Measurements from ENCODE around the gene PTK6.

The PTK6 gene

GRCh38 chr20:63546256-63546955 lies 9.2 kb upstream of the PTK6 start:
- H3K4me1 Mint-ChIP-seq (ENCODE audit: low read depth): peaks cover 5% of the 10 kb centered on the region
- peaks cover 84% of the 10 kb centered on the region for H3K27me3 Mint-ChIP-seq
- H3K4me3 Mint-ChIP-seq: no peak overlapping the region
- intact Hi-C loops (cut with micrococcal nuclease): no loop called here
- H3K36me3 Mint-ChIP-seq (ENCODE audit: low read depth): no peaks in the 10 kb centered on the region
- H3K27ac Mint-ChIP-seq: no peak overlapping the region
- H3K9me3 Mint-ChIP-seq: no peaks in the 10 kb centered on the region

- H3K9me3 Mint-ChIP-seq: no peaks in the 10 kb centered on the region
- peaks cover 82% of the 10 kb centered on the region for H3K27me3 Mint-ChIP-seq
- H3K36me3 Mint-ChIP-seq (ENCODE audit: low read depth): no peaks in the 10 kb centered on the region
- peaks cover 5% of the 10 kb centered on the region for H3K4me1 Mint-ChIP-seq (ENCODE audit: low read depth)
- intact Hi-C loops (cut with micrococcal nuclease): no loop called here
- no peak overlapping the region for H3K4me3 Mint-ChIP-seq
- H3K27ac Mint-ChIP-seq: no peak overlapping the region
These were observed 8.6 kb upstream of the PTK6 start for GRCh38 chr20:63545814-63546213.

GRCh38 chr20:63544958-63545516 lies 7.9 kb upstream of the PTK6 start:
- H3K4me1 Mint-ChIP-seq (ENCODE audit: low read depth): peaks cover 5% of the 10 kb centered on the region
- H3K36me3 Mint-ChIP-seq (ENCODE audit: low read depth): no peaks in the 10 kb centered on the region
- H3K9me3 Mint-ChIP-seq: no peaks in the 10 kb centered on the region
- no peak overlapping the region for H3K4me3 Mint-ChIP-seq
- no peak overlapping the region for H3K27ac Mint-ChIP-seq
- intact Hi-C loops (cut with micrococcal nuclease): no loop called here
- H3K27me3 Mint-ChIP-seq: peaks cover 82% of the 10 kb centered on the region

- peaks cover 82% of the 10 kb centered on the region for H3K27me3 Mint-ChIP-seq
- H3K36me3 Mint-ChIP-seq (ENCODE audit: low read depth): no peaks in the 10 kb centered on the region
- intact Hi-C loops (cut with micrococcal nuclease): no loop called here
- no peak overlapping the region for H3K4me3 Mint-ChIP-seq
- no peaks in the 10 kb centered on the region for H3K9me3 Mint-ChIP-seq
- peaks cover 5% of the 10 kb centered on the region for H3K4me1 Mint-ChIP-seq (ENCODE audit: low read depth)
- H3K27ac Mint-ChIP-seq: no peak overlapping the region
These were observed 7.2 kb upstream of the PTK6 start for GRCh38 chr20:63544241-63544957.

GRCh38 chr20:63543733-63544132 lies 6.6 kb upstream of the PTK6 start:
- intact Hi-C loops (cut with micrococcal nuclease): no loop called here
- Mint-ChIP-seq H3K27ac (no peak overlapping the region), H3K4me3 (no peak overlapping the region), H3K36me3 (ENCODE audit: low read depth) (no peaks in the 10 kb centered on the region), H3K9me3 (no peaks in the 10 kb centered on the region), H3K27me3 (peaks cover 82% of the 10 kb centered on the region), H3K4me1 (ENCODE audit: low read depth) (peaks cover 5% of the 10 kb centered on the region)

- no peak overlapping the region for H3K4me3 Mint-ChIP-seq
- H3K27ac Mint-ChIP-seq: no peak overlapping the region
- H3K27me3 Mint-ChIP-seq: peaks cover 76% of the 10 kb centered on the region
- intact Hi-C loops (cut with micrococcal nuclease): no loop called here
- peaks cover 7% of the 10 kb centered on the region for H3K4me1 Mint-ChIP-seq (ENCODE audit: low read depth)
- H3K36me3 Mint-ChIP-seq (ENCODE audit: low read depth): no peaks in the 10 kb centered on the region
- H3K9me3 Mint-ChIP-seq: no peaks in the 10 kb centered on the region
These were observed 6.0 kb upstream of the PTK6 start for GRCh38 chr20:63543131-63543530.

- H3K9me3 Mint-ChIP-seq: no peaks in the 10 kb centered on the region
- peaks cover 11% of the 10 kb centered on the region for H3K4me1 Mint-ChIP-seq (ENCODE audit: low read depth)
- no peaks in the 10 kb centered on the region for H3K36me3 Mint-ChIP-seq (ENCODE audit: low read depth)
- H3K27me3 Mint-ChIP-seq: peaks cover 72% of the 10 kb centered on the region
- no peak overlapping the region for H3K4me3 Mint-ChIP-seq
- H3K27ac Mint-ChIP-seq: no peak overlapping the region
- intact Hi-C loops (cut with micrococcal nuclease): no loop called here
These were observed 5.5 kb upstream of the PTK6 start for GRCh38 chr20:63542696-63543095.

- intact Hi-C loops (cut with micrococcal nuclease): no loop called here
- Mint-ChIP-seq H3K27me3 (peaks cover 67% of the 10 kb centered on the region), H3K36me3 (ENCODE audit: low read depth) (no peaks in the 10 kb centered on the region), H3K9me3 (no peaks in the 10 kb centered on the region), H3K4me1 (ENCODE audit: low read depth) (peaks cover 16% of the 10 kb centered on the region), H3K4me3 (no peak overlapping the region), H3K27ac (no peak overlapping the region)
These were observed 4.9 kb upstream of the PTK6 start for GRCh38 chr20:63542031-63542559.

- Mint-ChIP-seq H3K4me3 (no peak overlapping the region), H3K36me3 (ENCODE audit: low read depth) (no peaks in the 10 kb centered on the region), H3K4me1 (ENCODE audit: low read depth) (peaks cover 24% of the 10 kb centered on the region), H3K27me3 (peaks cover 61% of the 10 kb centered on the region), H3K27ac (no peak overlapping the region), H3K9me3 (no peaks in the 10 kb centered on the region)
- intact Hi-C loops (cut with micrococcal nuclease): no loop called here
These were observed 4.2 kb upstream of the PTK6 start for GRCh38 chr20:63541371-63541770.

GRCh38 chr20:63540417-63541186 lies 3.4 kb upstream of the PTK6 start:
- H3K4me3 Mint-ChIP-seq: no peak overlapping the region
- intact Hi-C loops (cut with micrococcal nuclease): no loop called here
- peak overlapping the region; percentile 7 for H3K27ac Mint-ChIP-seq
- peaks cover 58% of the 10 kb centered on the region for H3K27me3 Mint-ChIP-seq
- no peaks in the 10 kb centered on the region for H3K36me3 Mint-ChIP-seq (ENCODE audit: low read depth)
- H3K9me3 Mint-ChIP-seq: no peaks in the 10 kb centered on the region
- H3K4me1 Mint-ChIP-seq (ENCODE audit: low read depth): peaks cover 27% of the 10 kb centered on the region

GRCh38 chr20:63539441-63540370 lies 2.5 kb upstream of the PTK6 start:
- no peaks in the 10 kb centered on the region for H3K9me3 Mint-ChIP-seq
- H3K36me3 Mint-ChIP-seq (ENCODE audit: low read depth): peaks cover 4% of the 10 kb centered on the region
- peaks cover 54% of the 10 kb centered on the region for H3K27me3 Mint-ChIP-seq
- intact Hi-C loops (cut with micrococcal nuclease): loop anchor here (2.0 to 10.0 kb wide), 7 partner anchors 88 to 433 kb away; partner anchors contain the start of genes DNAJC5, GMEB2 and UCKL1
- H3K4me3 Mint-ChIP-seq: no peak overlapping the region
- H3K4me1 Mint-ChIP-seq (ENCODE audit: low read depth): peaks cover 27% of the 10 kb centered on the region
- H3K27ac Mint-ChIP-seq: peak overlapping the region; percentile 7

GRCh38 chr20:63539092-63539430 lies 1.9 kb upstream of the PTK6 start:
- no peak overlapping the region for H3K27ac Mint-ChIP-seq
- intact Hi-C loops (cut with micrococcal nuclease): loop anchor here (2.0 to 10.0 kb wide), 7 partner anchors 88 to 433 kb away; partner anchors contain the start of genes DNAJC5, GMEB2 and UCKL1
- H3K4me1 Mint-ChIP-seq (ENCODE audit: low read depth): peaks cover 27% of the 10 kb centered on the region
- peaks cover 4% of the 10 kb centered on the region for H3K36me3 Mint-ChIP-seq (ENCODE audit: low read depth)
- no peaks in the 10 kb centered on the region for H3K9me3 Mint-ChIP-seq
- peaks cover 49% of the 10 kb centered on the region for H3K27me3 Mint-ChIP-seq
- H3K4me3 Mint-ChIP-seq: no peak overlapping the region
